ENCODE data around the gene S100A5.
A peak's percentile ranks its signal among the peaks of the same experiment; 100 is the strongest.
"Not testable (repeated sequence)": the region's sequence is repeated elsewhere in the genome, so short reads cannot be mapped to it uniquely, and the experiment has no call there.

S100A5 gene, protein sequence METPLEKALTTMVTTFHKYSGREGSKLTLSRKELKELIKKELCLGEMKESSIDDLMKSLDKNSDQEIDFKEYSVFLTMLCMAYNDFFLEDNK

GRCh38 chr1:153540394-153541361, at the start of gene S100A5:
TSS of gene S100A5 (minus strand) at chr1:153540934. CDS start at chr1:153540191, 743 bp downstream.
- DNase-seq (ENCODE audit: low read depth in 2 of 2): no peak

DNA sequence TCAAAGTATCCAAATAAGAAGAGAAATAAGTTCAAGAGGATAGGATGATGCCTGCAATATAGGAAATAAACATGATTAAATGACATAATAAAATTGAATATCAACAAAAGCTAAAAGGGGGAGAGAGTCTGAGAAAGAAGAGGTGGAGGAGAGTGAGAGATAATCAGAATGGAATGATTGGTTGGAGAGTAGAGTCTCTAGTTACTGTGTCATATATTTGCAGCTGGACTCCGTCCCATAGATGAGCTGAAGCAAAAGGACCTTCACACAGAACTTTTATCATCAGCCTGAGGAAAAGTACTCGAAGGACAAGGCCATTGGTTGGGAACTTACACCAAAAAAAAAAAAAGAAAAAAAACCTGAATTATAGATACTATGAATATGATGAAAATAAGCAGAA, 47.7 kb upstream of the S100A5 start:
- DNase-seq (ENCODE audit: low read depth in 2 of 2): no peak

GRCh38 chr1:153588033-153588432, 47.3 kb upstream of the S100A5 start:
- not testable (repeated sequence) for DNase-seq (ENCODE audit: low read depth in 2 of 2)

GRCh38 chr1:153587314-153587713, 46.6 kb upstream of the S100A5 start:
- no peak for DNase-seq (ENCODE audit: low read depth in 2 of 2)

GRCh38 chr1:153586347-153586746, 45.6 kb upstream of the S100A5 start:
- no peak for DNase-seq (ENCODE audit: low read depth in 2 of 2)

DNA sequence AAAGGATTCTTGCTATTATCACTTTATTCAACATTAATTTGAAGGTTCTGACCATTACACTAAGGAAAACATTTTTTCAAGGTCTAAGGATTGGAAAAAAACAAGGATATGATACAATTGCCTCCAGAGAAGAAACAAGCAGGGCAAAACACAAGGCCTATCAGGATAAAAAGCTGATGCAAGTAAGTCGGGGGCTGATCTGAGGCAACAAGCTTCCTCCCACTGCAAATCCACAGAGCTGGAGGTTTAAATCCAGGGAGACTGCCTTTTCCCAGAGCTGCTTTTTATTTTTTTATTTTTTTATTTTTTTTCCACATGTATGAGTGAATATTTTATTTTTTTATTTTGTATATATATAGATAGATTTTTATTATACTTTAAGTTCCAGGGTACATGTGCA, 44.3 kb upstream of the S100A5 start:
- DNase-seq (ENCODE audit: low read depth in 2 of 2): no peak

DNA sequence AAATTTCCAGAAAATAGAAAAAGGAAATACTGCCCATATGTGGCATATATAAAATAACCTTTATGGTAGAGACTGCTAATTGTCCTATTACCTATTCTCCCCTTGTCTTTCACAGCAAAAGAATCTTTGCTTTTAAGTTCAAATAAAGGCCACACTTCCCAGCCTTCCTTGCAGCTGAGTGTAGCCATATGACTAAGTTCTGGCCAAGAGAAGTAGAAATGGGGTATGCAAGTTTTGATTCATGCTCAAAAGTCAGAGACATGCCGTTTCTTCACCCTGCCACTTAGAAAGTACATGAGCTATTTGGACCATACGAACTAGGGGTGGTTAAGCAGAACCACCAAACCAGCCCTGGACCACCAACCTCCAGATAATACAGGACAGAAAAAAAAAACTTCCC, 43.2 kb upstream of the S100A5 start:
- no peak for DNase-seq (ENCODE audit: low read depth in 2 of 2)

- DNase-seq (ENCODE audit: low read depth in 2 of 2): not testable (repeated sequence)
Measured at GRCh38 chr1:153583514-153583913, 42.8 kb upstream of the S100A5 start.

- DNase-seq (ENCODE audit: low read depth in 2 of 2): not testable (repeated sequence)
Measured at GRCh38 chr1:153582836-153583235, 42.1 kb upstream of the S100A5 start.

DNA sequence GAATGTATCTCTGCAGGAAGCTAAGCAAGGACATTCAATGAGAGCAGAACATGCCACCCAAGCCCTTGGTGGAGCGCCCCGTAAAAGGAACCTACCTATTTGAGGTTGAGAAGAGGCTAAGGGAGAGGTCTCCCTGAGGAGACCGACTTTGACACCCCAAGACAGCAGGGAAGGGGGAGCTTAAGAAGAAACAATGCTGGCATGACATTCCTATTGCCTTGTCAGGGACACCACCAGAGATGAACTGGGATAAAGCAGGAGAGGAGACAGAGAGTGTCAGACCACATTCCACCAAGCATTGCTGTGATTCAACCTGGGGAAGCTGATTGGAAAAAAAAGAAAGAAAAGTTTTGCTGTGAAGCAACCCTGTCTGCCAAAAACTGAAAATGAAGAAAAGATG, 38.2 kb upstream of the S100A5 start:
- no peak for DNase-seq (ENCODE audit: low read depth in 2 of 2)

DNA sequence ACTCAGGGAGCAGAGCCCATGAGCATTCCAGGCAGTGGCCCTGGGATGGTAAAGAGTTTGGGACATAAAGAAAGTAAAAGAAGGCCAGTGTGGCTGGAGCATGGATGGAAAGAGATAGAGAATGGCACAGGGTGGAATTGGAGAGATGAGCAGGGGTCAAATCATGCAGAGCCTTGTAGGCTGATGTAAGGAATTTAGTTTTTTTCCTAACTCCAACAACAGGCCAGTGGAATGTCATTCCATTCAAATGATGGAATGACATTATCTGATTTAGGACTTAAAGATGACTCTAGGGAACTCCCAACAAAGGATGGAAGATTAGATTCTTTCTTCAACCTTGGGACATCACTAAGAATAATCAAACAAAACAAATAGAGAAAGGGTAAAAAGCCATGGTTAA, 37.8 kb upstream of the S100A5 start:
- peak; percentile 46 to 52 for DNase-seq (ENCODE audit: low read depth in 2 of 2)

DNA sequence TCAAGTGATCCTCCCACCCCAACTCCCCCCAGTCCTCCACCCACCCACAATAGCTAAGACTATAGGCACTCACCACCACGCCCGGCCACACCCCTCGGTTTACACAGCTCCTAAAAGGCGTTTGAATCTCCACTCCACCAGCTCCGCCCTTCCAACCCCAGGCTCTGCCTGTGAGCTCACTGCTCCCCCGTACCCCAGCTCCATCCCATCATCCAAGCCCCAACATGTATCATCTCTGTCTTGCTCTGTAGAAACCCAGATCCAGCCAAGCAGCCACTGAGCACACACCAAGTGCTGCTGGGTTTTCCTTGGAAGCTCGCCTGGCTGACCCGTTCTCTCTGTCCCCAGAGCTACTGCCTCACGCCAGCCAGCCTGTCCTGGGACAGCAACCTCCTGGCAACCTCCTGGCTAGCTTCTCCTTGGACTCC, 36.9 kb upstream of the S100A5 start:
- DNase-seq (ENCODE audit: low read depth in 2 of 2): no peak

DNA sequence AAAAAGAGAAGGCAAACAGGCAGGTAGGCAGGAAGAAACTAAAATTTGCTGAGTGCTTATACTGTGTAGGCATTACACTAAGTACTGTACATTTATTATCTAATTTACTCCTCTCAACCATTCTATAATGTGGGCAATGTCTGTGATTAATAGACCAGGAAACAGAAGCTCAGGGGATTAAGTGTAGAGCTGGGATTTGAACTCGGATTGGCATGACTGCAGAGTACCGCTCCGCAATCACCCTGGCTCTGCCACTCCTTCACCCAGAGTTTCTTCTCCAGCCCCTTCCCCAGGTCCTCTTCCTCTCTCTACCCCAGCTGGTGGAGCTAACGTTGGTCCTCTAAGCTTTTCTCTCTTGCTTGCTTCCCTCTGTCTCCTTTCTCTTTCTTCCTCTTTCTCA, 36.4 kb upstream of the S100A5 start:
- DNase-seq (ENCODE audit: low read depth in 2 of 2): no peak

DNA sequence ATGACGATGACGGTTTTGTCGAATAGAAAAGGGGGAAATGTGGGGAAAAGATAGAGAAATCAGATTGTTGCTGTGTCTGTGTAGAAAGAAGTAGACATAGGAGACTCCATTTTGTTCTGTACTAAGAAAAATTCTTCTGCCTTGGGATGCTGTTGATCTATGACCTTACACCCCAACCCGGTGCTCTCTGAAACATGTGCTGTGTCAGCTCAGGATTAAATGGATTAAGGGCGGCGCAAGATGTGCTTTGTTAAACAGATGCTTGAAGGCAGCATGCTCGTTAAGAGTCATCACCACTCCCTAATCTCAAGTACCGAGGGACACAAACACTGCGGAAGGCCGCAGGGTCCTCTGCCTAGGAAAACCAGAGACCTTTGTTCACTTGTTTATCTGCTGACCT, 34.8 kb upstream of the S100A5 start:
- DNase-seq (ENCODE audit: low read depth in 2 of 2): not testable (repeated sequence)

DNA sequence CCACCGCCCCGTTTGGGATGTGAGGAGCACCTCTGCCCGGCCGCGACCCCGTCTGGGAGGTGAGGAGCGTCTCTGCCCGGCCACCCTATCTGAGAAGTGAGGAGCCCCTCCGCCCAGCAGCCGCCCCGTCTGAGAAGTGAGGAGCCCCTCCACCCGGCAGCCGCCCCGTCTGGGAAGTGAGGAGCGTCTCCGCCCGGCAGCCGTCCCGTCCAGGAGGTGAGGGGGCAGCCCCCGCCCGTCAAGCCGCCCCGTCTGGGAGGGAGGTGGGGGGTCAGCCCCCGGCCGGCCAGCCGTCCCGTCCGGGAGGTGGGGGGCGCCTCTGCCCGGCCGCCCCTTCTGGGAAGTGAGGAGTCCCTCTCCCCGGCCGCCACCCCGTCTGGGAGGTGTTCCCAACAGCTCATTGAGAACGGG, 34.4 kb upstream of the S100A5 start:
- not testable (repeated sequence) for DNase-seq (ENCODE audit: low read depth in 2 of 2)

DNA sequence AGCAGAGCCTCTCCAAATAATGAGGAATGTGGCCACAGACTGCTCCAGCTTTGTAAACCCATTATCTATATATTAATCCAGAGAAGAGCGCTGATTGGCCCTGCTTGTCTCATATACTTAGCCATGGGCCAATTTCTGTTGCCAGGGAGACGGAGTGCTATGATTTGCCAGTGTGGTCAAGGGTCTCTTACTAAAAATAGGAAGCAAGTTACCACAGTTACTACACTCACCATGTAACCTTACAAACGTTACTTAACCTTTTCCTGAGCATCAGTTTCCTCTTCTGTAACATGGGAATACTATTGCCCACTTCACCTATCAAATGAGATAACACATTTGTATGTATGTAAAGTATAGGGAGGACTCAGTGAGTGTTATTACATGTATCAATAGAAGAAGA, 32.6 kb upstream of the S100A5 start:
- no peak for DNase-seq (ENCODE audit: low read depth in 2 of 2)

GRCh38 chr1:153572569-153573015, 31.9 kb upstream of the S100A5 start:
- peak; percentile 47 to 48 for DNase-seq (ENCODE audit: low read depth in 2 of 2)

DNA sequence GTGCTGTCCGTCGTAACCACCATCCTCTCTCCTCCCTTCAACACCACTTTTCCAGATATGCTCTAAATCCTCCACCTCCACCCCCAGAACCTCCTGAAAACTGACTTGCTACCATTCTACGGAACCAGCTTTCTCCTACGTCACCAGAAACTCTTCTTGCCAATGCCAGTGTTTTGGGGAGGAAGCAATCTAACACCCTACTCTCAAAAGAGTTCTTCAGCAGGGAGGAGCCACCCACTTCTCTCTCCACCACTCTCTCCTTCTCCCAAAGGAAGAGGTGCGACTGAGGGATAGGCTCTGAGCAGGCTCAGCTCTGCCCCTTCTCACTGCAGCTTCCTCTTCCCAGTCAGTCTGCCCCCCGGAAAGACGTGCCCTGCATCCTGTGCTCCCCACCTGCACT, 31.0 kb upstream of the S100A5 start:
- no peak for DNase-seq (ENCODE audit: low read depth in 2 of 2)

GRCh38 chr1:153570874-153571273, 30.1 kb upstream of the S100A5 start:
- DNase-seq (ENCODE audit: low read depth in 2 of 2): no peak

- no peak for DNase-seq (ENCODE audit: low read depth in 2 of 2)
Measured at GRCh38 chr1:153569465-153569864, 28.7 kb upstream of the S100A5 start.

- peak; percentile 65 to 66 for DNase-seq (ENCODE audit: low read depth in 2 of 2)
Measured at GRCh38 chr1:153568367-153569099, 27.8 kb upstream of the S100A5 start.

DNA sequence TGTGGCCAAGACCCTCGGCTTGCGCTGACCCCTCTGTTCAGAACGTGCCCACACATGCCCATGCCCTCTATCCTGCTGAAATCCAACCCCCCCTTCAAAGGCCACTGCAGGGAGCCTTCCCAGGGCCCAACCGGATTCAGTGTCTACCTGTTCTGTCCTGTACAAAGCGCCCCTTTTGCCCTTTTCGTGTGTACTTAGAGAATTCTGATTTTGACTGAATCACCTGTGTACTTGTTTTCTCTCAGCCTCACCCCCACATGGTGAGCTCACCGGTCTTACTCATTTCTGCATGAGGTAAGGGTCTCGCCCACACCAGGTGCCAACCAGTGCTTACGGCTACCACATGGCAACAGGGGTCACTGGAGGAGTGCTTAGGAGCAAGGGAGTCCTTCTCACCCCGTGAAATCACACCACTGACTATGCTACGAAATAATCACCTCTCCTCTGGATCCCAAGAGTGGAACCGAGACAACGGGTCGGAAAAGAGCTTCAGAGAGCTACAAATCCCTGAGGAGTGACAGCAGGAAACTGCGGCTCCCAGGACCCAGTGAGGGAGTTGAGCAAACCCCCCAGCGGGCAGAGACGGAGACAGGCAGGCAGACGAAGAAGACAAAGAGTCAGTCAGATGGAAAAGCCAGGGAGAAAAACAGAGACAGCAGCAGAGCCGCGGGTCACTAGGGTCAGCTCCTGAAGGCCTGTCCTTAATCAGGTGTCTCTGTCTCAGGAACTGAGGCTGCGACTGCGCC, 27.1 kb upstream of the S100A5 start:
- DNase-seq (ENCODE audit: low read depth in 2 of 2): no peak

Measured in fibroblast of skin of left quadriceps (primary cell).